Endodermal cell (in vitro differentiated cells): Measurements from ENCODE around the gene CTNNA2. TPM values are rescaled to one million over a fixed set of nuclear protein-coding genes. Genes with fewer than 3 reads are reported as not detected.

Source experiments
- DNase-seq: peaks from one replicate; pipeline ENCODE4 v3.0.0-alpha.2; 2017
- H3K27ac ChIP-seq: 2 replicates; pipeline ENCODE4 v1.5.1; 2013; ENCODE audit warnings: mild to moderate bottlenecking, low read depth, low read length, moderate library complexity
- H3K27me3 ChIP-seq: 2 replicates; pipeline ENCODE4 v1.6.1; 2013; ENCODE audit warnings: mild to moderate bottlenecking, low read length, moderate library complexity; ENCODE audit not compliant: insufficient read depth, control insufficient read depth, poor library complexity, severe bottlenecking
- H3K36me3 ChIP-seq: 2 replicates; pipeline ENCODE4 v1.7.0; 2013; ENCODE audit warnings: mild to moderate bottlenecking, low read length, moderate library complexity; ENCODE audit not compliant: control insufficient read depth, insufficient read depth
- H3K4me1 ChIP-seq: one replicate; pipeline ENCODE4 v1.7.0; 2013; ENCODE audit warnings: low read length; ENCODE audit not compliant: control insufficient read depth, insufficient read depth
- H3K4me3 ChIP-seq: 2 replicates; pipeline ENCODE4 v1.5.1; 2013; ENCODE audit warnings: mild to moderate bottlenecking, low read length, moderate library complexity
- H3K9ac ChIP-seq: 2 replicates; pipeline ENCODE4 v1.6.1; 2013; ENCODE audit warnings: mild to moderate bottlenecking, low read length, moderate library complexity; ENCODE audit not compliant: poor library complexity, severe bottlenecking; ENCODE audit errors: extremely low read depth
- H3K9me3 ChIP-seq: 2 replicates; pipeline ENCODE4 v1.6.1; 2013; ENCODE audit warnings: mild to moderate bottlenecking, low read length, moderate library complexity; ENCODE audit not compliant: control insufficient read depth
- H3K27ac Mint-ChIP-seq: 2 replicates; pipeline ENCODE4 v1.8.0; 2020; ENCODE audit warnings: mixed read lengths
- H3K27me3 Mint-ChIP-seq: 2 replicates; pipeline ENCODE4 v1.8.0; 2021; ENCODE audit warnings: mild to moderate bottlenecking, mixed read lengths; ENCODE audit not compliant: insufficient read depth
- H3K36me3 Mint-ChIP-seq: 2 replicates; pipeline ENCODE4 v1.8.0; 2020; ENCODE audit warnings: low read depth, mixed read lengths
- H3K4me1 Mint-ChIP-seq: 2 replicates; pipeline ENCODE4 v1.8.0; 2020; ENCODE audit warnings: mixed read lengths
- H3K4me3 Mint-ChIP-seq: 2 replicates; pipeline ENCODE4 v1.8.0; 2020; ENCODE audit warnings: mild to moderate bottlenecking, moderate library complexity, mixed read lengths
- H3K9me3 Mint-ChIP-seq: 2 replicates; pipeline ENCODE4 v1.8.0; 2020; ENCODE audit warnings: mild to moderate bottlenecking, mixed read lengths
- CTCF ChIP-seq: fragments of 200-600 bp; sonication (generic); conservative IDR thresholded peaks from 2 replicates; pipeline ENCODE4 v1.5.0; 2021; ENCODE audit warnings: antibody characterized with exemption, mild to moderate bottlenecking
- WGBS, 2 experiments: methylation state at CpG; one replicate each; pipeline versions ENCODE4 v1.1.5 to v1.1.7; 2013; ENCODE audit warnings: missing lambda C conversion rate in 2 of 2, mixed read lengths in 1 of 2; ENCODE audit not compliant: insufficient coverage in 1 of 2, insufficient read length in 1 of 2; 5-methylcytosine and 5-hydroxymethylcytosine counted together
- total RNA-seq, 2 donors: library from RNA; stranded (reverse); fragmentation: NEBNext Ultra II Directional in 1 of 2; extraction: Animal tissue kit (Norgen Biotek cat#: 25700) in 1 of 2; gene quantifications; 2 replicates in 1 of 2; 3 replicates in 1 of 2; pipeline ENCODE4 v1.2.1, GENCODE V29; 2021

CTNNA2 gene
- total RNA-seq, 2 donors from 2014 or later, result 7.7 to 9.8 TPM

GRCh38 chr2:79782576-79783452 is 270.0 kb downstream of the CTNNA2 start:
- H3K9me3 ChIP-seq, result no peaks in the 10 kb centered on the region
- no peak overlapping the region for H3K4me3 Mint-ChIP-seq
- no peak overlapping the region for H3K27ac Mint-ChIP-seq
- DNase-seq, result peak; percentile 57
- no peak overlapping the region for H3K9ac ChIP-seq
- H3K27me3 ChIP-seq, result no peaks in the 10 kb centered on the region
- peak; percentile 13 for TF ChIP-seq CTCF
- H3K27ac ChIP-seq, result no peak overlapping the region
- H3K36me3 ChIP-seq, result no peaks in the 10 kb centered on the region
- H3K4me1 ChIP-seq, result no peaks in the 10 kb centered on the region
- H3K4me1 Mint-ChIP-seq, result no peaks in the 10 kb centered on the region
- no peaks in the 10 kb centered on the region for H3K36me3 Mint-ChIP-seq
- H3K27me3 Mint-ChIP-seq, result no peaks in the 10 kb centered on the region
- 55 to 75% methylated on average over 2 to 4 of the region's 4 CpGs for WGBS, 2 experiments
- no peaks in the 10 kb centered on the region for H3K9me3 Mint-ChIP-seq
- no peak overlapping the region for H3K4me3 ChIP-seq

- TF ChIP-seq CTCF, result no peak
- no peaks in the 10 kb centered on the region for H3K36me3 ChIP-seq
- Mint-ChIP-seq H3K27me3 (no peaks in the 10 kb centered on the region), H3K27ac (no peak overlapping the region), H3K36me3 (no peaks in the 10 kb centered on the region), H3K4me1 (no peaks in the 10 kb centered on the region), H3K4me3 (no peak overlapping the region), H3K9me3 (no peaks in the 10 kb centered on the region)
- no peak for DNase-seq
- H3K9me3 ChIP-seq, result no peaks in the 10 kb centered on the region
- H3K9ac ChIP-seq, result no peak overlapping the region
- H3K27ac ChIP-seq, result no peak overlapping the region
- no peaks in the 10 kb centered on the region for H3K4me1 ChIP-seq
- no peak overlapping the region for H3K4me3 ChIP-seq
- WGBS, 2 experiments, result 86 to 96% methylated on average over 7 of the region's 7 CpGs
- H3K27me3 ChIP-seq, result no peaks in the 10 kb centered on the region
These were observed 276.3 kb downstream of the CTNNA2 start for GRCh38 chr2:79788952-79789651.

- Mint-ChIP-seq H3K36me3 (no peaks in the 10 kb centered on the region), H3K27me3 (no peaks in the 10 kb centered on the region), H3K9me3 (no peaks in the 10 kb centered on the region), H3K27ac (no peak overlapping the region), H3K4me3 (no peak overlapping the region), H3K4me1 (no peaks in the 10 kb centered on the region)
- TF ChIP-seq CTCF, result no peak
- DNase-seq, result no peak
- H3K27ac ChIP-seq, result no peak overlapping the region
- no peaks in the 10 kb centered on the region for H3K36me3 ChIP-seq
- no peak overlapping the region for H3K4me3 ChIP-seq
- H3K9ac ChIP-seq, result no peak overlapping the region
- no peaks in the 10 kb centered on the region for H3K9me3 ChIP-seq
- H3K4me1 ChIP-seq, result no peaks in the 10 kb centered on the region
- no peaks in the 10 kb centered on the region for H3K27me3 ChIP-seq
- 87 to 98% methylated on average over 3 of the region's 3 CpGs for WGBS, 2 experiments
These were observed 277.0 kb downstream of the CTNNA2 start for GRCh38 chr2:79789811-79790210.
